ENCODE data around the gene CFLAR.
A peak's percentile ranks its signal among the peaks of the same experiment; 100 is the strongest.
"Not testable (repeated sequence)": the region's sequence is repeated elsewhere in the genome, so short reads cannot be mapped to it uniquely, and the experiment has no call there.

CFLAR gene

GRCh38 chr2:201118961-201119854 is 3.2 kb downstream of the CFLAR start:
- no peak for DNase-seq

GRCh38 chr2:201122276-201122675 is 6.3 kb downstream of the CFLAR start:
- DNase-seq = no peak

- no peak for DNase-seq
Observed at GRCh38 chr2:201126308-201127151, 10.6 kb downstream of the CFLAR start.

GRCh38 chr2:201127152-201127511 is 11.2 kb downstream of the CFLAR start:
- DNase-seq = no peak

DNA sequence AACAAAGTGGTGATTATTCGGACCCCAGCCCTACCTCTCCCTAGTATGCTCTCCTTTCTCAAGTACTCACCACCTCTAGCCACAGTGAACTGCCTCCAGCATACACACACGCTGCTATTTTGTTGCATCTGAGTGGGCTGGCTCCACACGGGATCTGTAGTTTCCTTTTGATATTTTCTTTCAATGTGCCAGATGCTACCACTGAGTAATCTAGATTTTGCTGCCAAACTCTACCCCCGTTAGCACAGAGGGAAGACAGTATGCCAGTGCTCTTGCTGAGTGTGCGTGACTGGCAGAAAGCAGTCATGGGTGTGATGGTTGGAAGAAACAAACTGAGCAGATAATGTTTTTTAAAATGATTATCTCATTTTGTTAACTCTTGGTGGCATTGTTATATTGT is 11.6 kb downstream of the CFLAR start:
- DNase-seq = peak; percentile 74

GRCh38 chr2:201128033-201128432 is 12.1 kb downstream of the CFLAR start:
- no peak for DNase-seq

DNA sequence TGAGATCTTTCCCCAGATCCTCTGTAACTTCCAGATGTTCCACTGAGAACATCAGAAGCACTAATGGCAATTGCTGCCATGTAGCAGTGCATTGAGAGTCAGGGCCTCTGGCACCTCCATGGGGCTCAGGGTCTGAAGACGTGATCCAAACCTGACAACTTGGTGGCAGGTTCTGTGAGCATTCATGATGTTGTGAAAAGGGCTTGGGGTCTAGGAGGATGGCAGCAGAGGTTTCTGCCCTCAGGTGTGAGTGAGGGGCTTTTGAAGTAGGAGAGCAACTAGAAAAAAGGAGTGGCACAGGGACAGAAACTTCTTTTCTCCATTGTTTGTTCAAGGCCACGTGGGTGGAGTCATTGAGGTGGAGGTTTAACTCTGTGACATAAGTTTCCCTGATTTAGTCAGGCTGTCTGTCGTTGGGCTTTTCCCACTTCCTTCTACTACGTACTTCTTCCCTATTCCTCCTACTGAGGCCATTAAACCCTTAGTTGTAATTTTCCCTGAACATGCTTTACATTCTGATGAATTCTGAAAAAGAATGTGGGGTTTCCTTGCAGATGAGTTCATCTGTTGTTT is 13.1 kb downstream of the CFLAR start:
- DNase-seq = peak; percentile 47

- no peak for DNase-seq
Observed at GRCh38 chr2:201130524-201131186, 14.7 kb downstream of the CFLAR start.

DNA sequence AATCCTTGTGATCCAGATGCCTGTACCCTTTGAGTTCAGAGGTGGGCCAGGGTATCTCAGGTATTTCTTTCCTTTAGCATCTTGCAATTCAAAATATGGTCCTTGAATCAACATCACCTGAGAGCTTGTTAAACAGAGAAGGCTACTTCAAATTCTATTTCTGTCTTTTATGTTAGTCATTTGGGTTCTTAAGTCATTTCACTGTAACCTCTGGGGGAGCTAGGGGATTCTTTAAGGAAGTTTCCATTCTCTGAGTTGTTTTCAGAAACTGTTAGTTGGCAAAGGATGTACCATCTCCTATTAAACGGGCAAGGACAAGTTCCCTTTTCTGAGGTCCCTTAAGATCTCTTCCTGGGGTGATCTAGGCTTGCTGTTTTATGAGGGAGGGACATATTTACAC is 16.6 kb downstream of the CFLAR start:
- no peak for DNase-seq

DNA sequence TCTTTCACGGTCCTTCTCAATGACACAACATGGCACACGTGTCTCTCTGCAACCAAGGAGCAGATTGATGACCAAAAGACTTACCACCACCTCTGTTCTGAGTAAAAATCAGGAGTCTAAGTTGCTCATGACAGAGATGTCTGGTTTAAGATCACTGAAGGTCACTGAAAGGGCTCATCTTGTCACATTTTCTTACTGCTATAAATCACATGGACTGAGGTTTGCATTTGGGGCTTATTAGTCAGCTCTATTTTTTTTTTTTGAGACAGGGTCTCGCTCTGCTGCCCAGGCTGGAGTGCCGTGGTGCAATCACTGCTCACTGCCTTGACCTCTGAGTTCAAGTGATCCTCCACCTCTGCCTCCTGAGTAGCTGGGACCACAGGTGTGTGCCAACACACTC is 19.4 kb downstream of the CFLAR start:
- no peak for DNase-seq

DNA sequence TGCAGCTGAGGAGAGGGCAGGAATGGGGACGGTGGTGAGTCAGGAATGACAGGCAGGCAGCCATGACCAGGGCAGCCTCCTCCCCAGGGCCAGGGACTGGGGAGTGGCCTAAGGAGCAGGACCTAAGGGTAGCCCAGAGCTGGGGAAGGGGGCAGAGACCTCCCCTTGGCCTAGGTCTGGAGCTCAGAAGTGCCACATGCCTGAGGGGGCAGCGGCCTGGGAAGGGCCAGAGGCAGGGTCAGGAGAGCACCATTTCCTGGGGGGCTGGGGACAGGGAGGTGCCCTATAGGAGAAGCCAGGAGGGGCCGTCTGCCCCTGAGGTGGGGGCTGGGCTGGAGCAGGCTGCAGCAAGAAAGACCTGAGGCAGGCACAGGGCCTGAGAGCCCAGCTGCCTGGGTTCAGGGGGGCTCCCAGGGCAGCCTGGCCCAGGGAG is 20.9 kb downstream of the CFLAR start:
- DNase-seq = no peak

- no peak for DNase-seq
Observed at GRCh38 chr2:201137505-201138400, 21.8 kb downstream of the CFLAR start.

DNA sequence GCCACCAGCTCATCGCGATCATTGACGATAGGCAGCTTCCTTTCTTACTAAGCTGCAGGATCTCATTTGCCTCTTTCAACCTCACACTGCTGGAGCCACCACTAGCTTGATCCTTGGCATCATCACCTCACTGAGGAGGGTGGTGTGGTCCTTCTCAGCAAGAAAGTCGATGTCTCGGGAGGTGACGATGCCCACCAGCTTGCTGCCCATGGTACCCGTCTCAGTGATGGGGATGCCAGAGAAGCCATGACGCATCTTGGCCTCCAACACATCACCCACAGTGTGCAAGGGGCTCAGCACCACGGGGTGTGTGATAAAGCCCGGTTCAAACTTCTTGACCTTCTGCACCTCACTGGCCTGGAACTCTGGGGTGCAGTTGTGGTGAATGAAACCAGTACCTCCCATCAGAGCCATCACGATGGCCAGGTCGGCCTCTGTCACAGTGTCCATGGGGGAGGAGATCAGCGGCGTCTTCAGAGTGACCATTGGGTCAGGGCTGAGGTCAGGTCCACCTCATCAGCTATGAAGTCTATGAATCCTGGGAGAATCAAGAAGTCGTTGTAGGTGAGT is 22.5 kb downstream of the CFLAR start:
- no peak for DNase-seq

GRCh38 chr2:201138986-201139781 is 23.2 kb downstream of the CFLAR start:
- DNase-seq = not testable (repeated sequence)

DNA sequence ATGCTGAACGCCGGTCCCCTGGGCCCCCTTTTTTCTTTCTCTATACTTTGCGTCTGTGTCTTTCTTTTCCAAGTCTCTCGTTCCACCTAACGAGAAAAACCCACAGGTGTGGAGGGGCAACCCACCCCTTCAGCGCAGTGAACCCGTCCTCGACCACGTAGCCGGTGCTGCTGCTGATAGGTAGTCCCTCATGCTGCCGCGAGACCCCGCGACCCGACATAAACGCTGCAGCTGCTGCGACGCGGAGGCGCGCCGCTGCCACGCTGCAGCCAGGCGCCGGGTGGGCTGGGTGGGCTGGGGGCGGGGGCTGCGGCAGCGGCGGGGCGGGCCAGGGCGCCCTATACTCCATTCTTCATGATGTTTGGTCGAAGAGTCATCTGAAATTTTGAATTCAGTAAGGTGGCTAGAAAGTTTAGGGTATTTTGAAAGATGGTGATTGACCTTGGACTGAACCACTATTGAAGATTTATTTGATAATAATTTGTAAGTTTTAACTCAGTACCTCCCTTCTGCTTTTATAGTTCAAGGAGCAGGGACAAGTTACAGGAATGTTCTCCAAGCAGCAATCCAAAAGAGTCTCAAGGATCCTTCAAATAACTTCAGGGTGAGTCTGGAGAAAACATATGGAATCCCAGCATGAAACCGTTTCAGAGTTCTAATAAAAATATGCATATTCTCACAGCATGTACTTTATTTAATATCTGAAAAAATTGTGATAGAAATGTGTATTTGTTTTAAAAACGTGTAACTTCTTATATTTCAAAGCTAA is 24.1 kb downstream of the CFLAR start:
- DNase-seq = no peak

- no peak for DNase-seq
Observed at GRCh38 chr2:201144101-201145051, 28.4 kb downstream of the CFLAR start.

DNA sequence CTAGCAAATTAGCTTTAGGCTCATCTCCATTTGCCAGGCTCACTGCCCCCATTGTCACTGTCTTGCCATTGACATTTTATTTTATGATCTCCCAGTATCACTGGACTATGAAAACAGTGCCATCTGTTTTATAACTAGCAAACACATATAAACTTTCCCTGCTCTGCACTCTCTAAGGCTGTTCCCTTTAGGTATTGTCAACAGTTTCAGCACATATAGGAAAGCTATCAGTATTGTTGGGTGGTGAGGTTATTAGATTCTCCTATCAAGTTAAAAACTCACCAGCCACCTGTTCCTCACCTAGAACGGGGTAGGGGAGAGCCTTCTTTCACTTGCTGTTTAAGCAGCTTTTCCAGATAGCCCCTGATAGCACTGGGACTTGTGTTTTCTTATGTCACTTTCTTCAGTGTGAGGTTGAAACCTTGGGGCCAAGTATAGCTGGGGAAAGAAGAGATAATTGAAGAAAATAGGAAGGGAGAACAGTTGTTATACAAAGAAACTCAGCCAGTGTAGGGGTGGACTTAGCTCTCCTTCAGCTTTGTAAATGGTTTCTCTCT is 32.5 kb downstream of the CFLAR start:
- no peak for DNase-seq

GRCh38 chr2:201149064-201149820 is 33.3 kb downstream of the CFLAR start:
- no peak for DNase-seq
